ENCODE data around the gene IGF1R. TPM values are rescaled to one million over a fixed set of nuclear protein-coding genes. Genes with fewer than 3 reads are reported as not detected.

The IGF1R gene
- total and polyA plus RNA-seq, 2 experiments from 2014 or later, result 9.5 to 92.4 TPM

DNA sequence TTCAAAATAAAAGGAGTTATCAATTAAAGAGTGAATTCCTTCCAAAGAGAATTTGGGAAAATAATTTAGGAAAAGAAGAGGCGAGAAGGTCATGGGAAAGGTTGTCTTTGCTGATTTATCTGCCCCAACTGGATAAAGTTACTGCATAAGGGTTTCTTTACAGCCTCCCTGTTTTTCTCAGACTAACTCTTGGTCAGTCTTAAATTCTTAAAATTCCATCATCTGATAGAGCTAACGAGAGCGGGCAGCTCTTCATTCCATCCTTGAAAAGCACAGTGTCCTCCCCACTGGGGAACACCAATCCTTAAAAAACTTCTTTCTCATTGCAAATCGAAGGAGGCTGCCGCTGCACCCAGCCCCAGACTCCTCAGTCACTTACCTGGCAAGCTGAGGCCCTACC, 252.0 kb downstream of the IGF1R start:
- peak; percentile 14 to 79 for DNase-seq (ENCODE audit: low read depth in 1 of 2, low spot score in 1 of 2)
- Histone ChIP-seq H3K36me3 (peaks cover 9% of the 10 kb centered on the region), H3K27ac (peak overlapping the region; percentile 78), H3K27me3 (no peaks in the 10 kb centered on the region), H3K4me3 (no peak overlapping the region), H3K9me3 (ENCODE audit: low read depth) (no peaks in the 10 kb centered on the region), H3K4me1 (ENCODE audit: low read depth) (peaks cover 9% of the 10 kb centered on the region)
- TF ChIP-seq, protein P1, sequence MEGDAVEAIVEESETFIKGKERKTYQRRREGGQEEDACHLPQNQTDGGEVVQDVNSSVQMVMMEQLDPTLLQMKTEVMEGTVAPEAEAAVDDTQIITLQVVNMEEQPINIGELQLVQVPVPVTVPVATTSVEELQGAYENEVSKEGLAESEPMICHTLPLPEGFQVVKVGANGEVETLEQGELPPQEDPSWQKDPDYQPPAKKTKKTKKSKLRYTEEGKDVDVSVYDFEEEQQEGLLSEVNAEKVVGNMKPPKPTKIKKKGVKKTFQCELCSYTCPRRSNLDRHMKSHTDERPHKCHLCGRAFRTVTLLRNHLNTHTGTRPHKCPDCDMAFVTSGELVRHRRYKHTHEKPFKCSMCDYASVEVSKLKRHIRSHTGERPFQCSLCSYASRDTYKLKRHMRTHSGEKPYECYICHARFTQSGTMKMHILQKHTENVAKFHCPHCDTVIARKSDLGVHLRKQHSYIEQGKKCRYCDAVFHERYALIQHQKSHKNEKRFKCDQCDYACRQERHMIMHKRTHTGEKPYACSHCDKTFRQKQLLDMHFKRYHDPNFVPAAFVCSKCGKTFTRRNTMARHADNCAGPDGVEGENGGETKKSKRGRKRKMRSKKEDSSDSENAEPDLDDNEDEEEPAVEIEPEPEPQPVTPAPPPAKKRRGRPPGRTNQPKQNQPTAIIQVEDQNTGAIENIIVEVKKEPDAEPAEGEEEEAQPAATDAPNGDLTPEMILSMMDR (IDR thresholded peaks at IDR 0.05; ENCODE audit: low read depth, low read length), result no peak

DNA sequence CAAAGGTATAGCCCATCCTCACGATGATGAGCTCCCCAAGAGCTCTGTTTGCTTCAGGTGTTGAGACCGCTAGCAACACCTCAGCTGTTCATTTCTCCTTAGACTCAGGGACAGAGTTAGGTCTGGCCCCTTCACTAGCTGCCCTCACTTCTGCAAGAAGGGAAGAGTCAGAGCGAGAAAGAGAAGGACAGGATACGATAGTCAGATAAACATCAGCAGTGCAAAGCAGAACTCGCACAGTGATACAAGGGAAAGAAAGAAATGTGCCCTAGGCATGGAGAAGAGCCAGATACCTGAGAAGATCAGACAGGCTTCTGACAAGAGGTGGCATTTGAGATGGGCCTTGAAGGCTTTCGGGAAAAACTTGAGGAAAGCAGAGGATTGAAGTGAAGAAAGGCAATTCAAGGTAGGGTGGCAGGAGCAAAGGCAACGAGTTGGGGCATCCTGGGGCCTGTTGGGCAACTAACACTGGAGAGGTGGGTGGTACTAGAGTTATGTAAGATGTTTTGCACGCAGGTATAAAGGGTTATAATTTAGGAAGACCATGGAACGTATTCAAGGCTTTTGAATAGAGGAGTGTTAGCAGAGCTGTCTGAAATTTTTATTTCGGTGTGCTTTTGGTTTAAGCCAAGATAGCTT, 253.2 kb downstream of the IGF1R start:
- H3K27ac ChIP-seq, result no peak overlapping the region
- TF ChIP-seq, protein P1 (IDR thresholded peaks at IDR 0.05; ENCODE audit: low read depth, low read length), result no peak
- no peak overlapping the region for H3K4me3 ChIP-seq
- no peaks in the 10 kb centered on the region for H3K27me3 ChIP-seq
- peaks cover 9% of the 10 kb centered on the region for H3K4me1 ChIP-seq (ENCODE audit: low read depth)
- DNase-seq (ENCODE audit: low read depth in 1 of 2, low spot score in 1 of 2), result no peak
- H3K36me3 ChIP-seq, result peaks cover 9% of the 10 kb centered on the region
- H3K9me3 ChIP-seq (ENCODE audit: low read depth), result no peaks in the 10 kb centered on the region

DNA sequence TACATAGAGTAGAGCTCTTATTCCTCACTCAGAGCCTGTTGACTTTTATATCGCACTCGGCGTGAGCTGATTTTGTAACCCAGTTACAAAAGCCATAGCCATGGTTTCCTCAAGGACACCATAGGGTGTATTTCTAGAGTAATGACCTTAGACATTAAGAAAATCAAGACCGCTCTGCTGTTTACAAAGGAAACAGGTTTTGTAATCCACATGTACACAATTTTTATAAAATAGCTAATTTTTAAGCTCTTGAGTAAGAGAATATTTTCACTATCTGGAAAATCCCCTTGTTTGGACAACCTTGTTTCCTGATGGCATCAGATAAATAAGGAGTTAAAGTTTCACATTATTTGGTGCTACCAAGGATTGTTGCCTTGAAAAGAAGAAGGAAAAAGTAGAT, 254.6 kb downstream of the IGF1R start:
- Histone ChIP-seq H3K36me3 (no peaks in the 10 kb centered on the region), H3K4me1 (ENCODE audit: low read depth) (peaks cover 9% of the 10 kb centered on the region), H3K9me3 (ENCODE audit: low read depth) (no peaks in the 10 kb centered on the region), H3K27ac (no peak overlapping the region), H3K4me3 (no peak overlapping the region), H3K27me3 (no peaks in the 10 kb centered on the region)
- TF ChIP-seq, protein P1 (IDR thresholded peaks at IDR 0.05; ENCODE audit: low read depth, low read length), result no peak
- DNase-seq (ENCODE audit: low read depth in 1 of 2, low spot score in 1 of 2), result no peak

DNA sequence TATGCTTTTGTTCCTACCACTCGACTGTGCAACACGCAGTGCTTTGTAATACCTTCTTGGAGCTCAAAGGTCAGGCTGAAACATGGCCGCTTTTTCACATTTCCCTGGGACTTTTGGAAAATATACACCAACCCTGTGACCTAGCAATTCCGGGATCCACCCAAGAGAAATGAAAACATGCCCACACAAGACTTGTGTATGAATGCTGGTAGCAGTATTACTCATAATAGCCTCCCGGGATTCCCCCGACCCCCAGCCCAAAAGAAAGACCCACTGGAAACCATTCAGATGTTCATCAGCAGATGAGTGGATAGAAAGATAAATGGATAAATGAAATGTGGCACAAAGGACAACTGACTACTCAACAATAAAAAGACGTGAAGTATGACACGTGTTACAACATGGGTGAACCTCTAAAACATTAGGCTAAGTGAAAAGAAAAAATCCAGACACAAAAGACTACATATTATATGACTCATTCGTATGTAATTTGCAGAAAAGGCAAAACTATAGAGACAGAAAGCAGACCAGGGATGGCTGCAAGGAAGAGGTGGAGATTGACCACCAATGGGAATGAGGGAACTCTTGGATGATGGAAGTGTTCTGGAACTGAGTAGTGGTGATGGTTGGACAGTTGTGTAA, 255.2 kb downstream of the IGF1R start:
- Histone ChIP-seq H3K27ac (no peak overlapping the region), H3K9me3 (ENCODE audit: low read depth) (no peaks in the 10 kb centered on the region), H3K4me1 (ENCODE audit: low read depth) (peaks cover 9% of the 10 kb centered on the region), H3K4me3 (no peak overlapping the region), H3K36me3 (no peaks in the 10 kb centered on the region), H3K27me3 (no peaks in the 10 kb centered on the region)
- TF ChIP-seq, protein P1 (IDR thresholded peaks at IDR 0.05; ENCODE audit: low read depth, low read length), result no peak
- DNase-seq (ENCODE audit: low read depth in 1 of 2, low spot score in 1 of 2), result peak in 1 of 2 donors; percentile 49

DNA sequence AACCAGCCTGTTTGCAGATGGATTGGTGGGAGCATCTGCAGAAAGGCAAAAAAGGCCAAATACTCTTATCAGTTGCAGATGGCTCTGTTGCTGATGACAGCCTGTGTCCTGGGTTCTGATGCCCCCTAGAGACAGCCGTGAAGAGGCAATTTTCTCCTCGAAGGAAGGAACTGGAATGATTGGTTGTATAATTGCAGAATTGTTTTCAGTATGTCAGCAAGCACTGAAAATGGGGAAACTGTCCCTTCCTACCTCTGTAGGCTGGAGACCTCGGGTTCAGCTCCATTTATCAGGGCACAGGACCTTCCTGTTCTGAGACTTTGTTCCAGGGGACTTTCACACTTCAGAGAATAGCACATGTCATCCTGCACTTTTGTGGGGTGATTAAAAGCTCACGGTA, 256.2 kb downstream of the IGF1R start:
- no peak overlapping the region for H3K4me3 ChIP-seq
- no peak overlapping the region for H3K27ac ChIP-seq

More for the DNA sequence above, 256.2 kb downstream of the IGF1R start:
- Histone ChIP-seq H3K27me3 (no peaks in the 10 kb centered on the region), H3K36me3 (peaks cover 3% of the 10 kb centered on the region), H3K4me1 (ENCODE audit: low read depth) (peaks cover 9% of the 10 kb centered on the region), H3K9me3 (ENCODE audit: low read depth) (no peaks in the 10 kb centered on the region)
- TF ChIP-seq, protein P1 (IDR thresholded peaks at IDR 0.05; ENCODE audit: low read depth, low read length), result peak; percentile 65
- DNase-seq (ENCODE audit: low read depth in 1 of 2, low spot score in 1 of 2), result peak in 1 of 2 donors; percentile 59
